ENCODE measurements around the gene ABHD17B.

- no peak for TF ChIP-seq CTCF (conservative IDR thresholded peaks at IDR 0.05; ENCODE audit: low read length)
- TF ChIP-seq EZH2phosphoT487 (IDR thresholded peaks at IDR 0.05; ENCODE audit: borderline replicate concordance, low read depth, low read length): no peak
Measured at GRCh38 chr9:71937070-71937625, 26.2 kb upstream of the ABHD17B start.

Data from OCI-LY7 (cell line).